ENCODE results near the gene MYRFL. TPM values are rescaled to one million over a fixed set of nuclear protein-coding genes. Genes with fewer than 3 reads are reported as not detected.

Gene MYRFL
- total RNA-seq, 1 experiment from 2014 or later: not detected

- H3F3A ChIP-seq (ENCODE audit: insufficient read depth, low read depth): no peaks in the 10 kb centered on the region
- no peak overlapping the region for H3K4me3 ChIP-seq
- no peak overlapping the region for H3K4me2 ChIP-seq
- no peaks in the 10 kb centered on the region for H3K27me3 ChIP-seq (ENCODE audit: insufficient read depth, low read depth)
- intact Hi-C loops (cut with micrococcal nuclease; ENCODE audit: unreplicated experiment): no loop called here
- H2AFZ ChIP-seq: no peak overlapping the region
- H3K9me2 ChIP-seq (ENCODE audit: insufficient read depth): no peaks in the 10 kb centered on the region
- no peak overlapping the region for H3K27ac ChIP-seq
- no peaks in the 10 kb centered on the region for H3K36me3 ChIP-seq (ENCODE audit: low read depth)
- no TSS peak for BruUV-seq (replicated peaks)
- POLR2A ChIA-PET (ENCODE audit: unreplicated experiment): no interaction called here
- no peak for TF ChIP-seq EZH2 (IDR thresholded peaks at IDR 0.05; ENCODE audit: low read depth)
- TF ChIP-seq CTCF (conservative IDR thresholded peaks at IDR 0.05): no peak
- DNase-seq: no peak
- H3K79me2 ChIP-seq (ENCODE audit: low read depth): no peaks in the 10 kb centered on the region
- H3K9me3 ChIP-seq (ENCODE audit: insufficient read depth, low read depth): 0 out of 2 replicates have a peak, but pooled peaks cover 5% of the 10 kb centered on the region
- no peaks in the 10 kb centered on the region for H4K20me1 ChIP-seq (ENCODE audit: insufficient read depth)
- peaks cover 21% of the 10 kb centered on the region for H3K4me1 ChIP-seq (replicated peaks; ENCODE audit: insufficient read depth)
- CTCF ChIA-PET: no interaction called here
Measured at GRCh38 chr12:69934011-69934410, 109.0 kb downstream of the MYRFL start.

GRCh38 chr12:69935651-69936100, 110.6 kb downstream of the MYRFL start:
- Histone ChIP-seq H3K4me2 (peak overlapping the region; percentile 34), H3K4me1 (replicated peaks; ENCODE audit: insufficient read depth) (peaks cover 21% of the 10 kb centered on the region), H3K79me2 (ENCODE audit: low read depth) (no peaks in the 10 kb centered on the region), H3K9me2 (ENCODE audit: insufficient read depth) (no peaks in the 10 kb centered on the region), H3F3A (ENCODE audit: insufficient read depth, low read depth) (no peaks in the 10 kb centered on the region), H3K27ac (peak overlapping the region; percentile 24; the same call in 1 of the 2 replicates), H2AFZ (no peak overlapping the region), H3K36me3 (ENCODE audit: low read depth) (no peaks in the 10 kb centered on the region), H3K4me3 (no peak overlapping the region), H3K9me3 (ENCODE audit: insufficient read depth, low read depth) (0 out of 2 replicates have a peak, but pooled peaks cover 5% of the 10 kb centered on the region), H4K20me1 (ENCODE audit: insufficient read depth) (no peaks in the 10 kb centered on the region), H3K27me3 (ENCODE audit: insufficient read depth, low read depth) (no peaks in the 10 kb centered on the region)
- TF ChIP-seq CTCF (conservative IDR thresholded peaks at IDR 0.05) (no peak), EZH2 (IDR thresholded peaks at IDR 0.05; ENCODE audit: low read depth) (no peak)
- intact Hi-C loops (cut with micrococcal nuclease; ENCODE audit: unreplicated experiment): loop anchor here (2.0 to 5.0 kb wide), 2 partner anchors 31 to 112 kb away; no protein-coding TSS in a partner anchor
- no TSS peak for BruUV-seq (replicated peaks)
- ChIA-PET CTCF (no interaction called here), POLR2A (ENCODE audit: unreplicated experiment) (no interaction called here)
- DNase-seq: peak in 1 of 2 experiments; percentile 5

GRCh38 chr12:69936214-69936731, 111.2 kb downstream of the MYRFL start:
- peak overlapping the region; percentile 34 for H3K4me2 ChIP-seq
- H3K36me3 ChIP-seq (ENCODE audit: low read depth): no peaks in the 10 kb centered on the region
- H3K9me2 ChIP-seq (ENCODE audit: insufficient read depth): no peaks in the 10 kb centered on the region
- DNase-seq: peak; percentile 67 to 81
- TF ChIP-seq EZH2 (IDR thresholded peaks at IDR 0.05; ENCODE audit: low read depth): no peak
- no peak for TF ChIP-seq CTCF (conservative IDR thresholded peaks at IDR 0.05)
- H3F3A ChIP-seq (ENCODE audit: insufficient read depth, low read depth): no peaks in the 10 kb centered on the region
- no peaks in the 10 kb centered on the region for H3K79me2 ChIP-seq (ENCODE audit: low read depth)
- peaks cover 21% of the 10 kb centered on the region for H3K4me1 ChIP-seq (replicated peaks; ENCODE audit: insufficient read depth)
- no peaks in the 10 kb centered on the region for H3K27me3 ChIP-seq (ENCODE audit: insufficient read depth, low read depth)
- no peak overlapping the region for H3K27ac ChIP-seq
- 0 out of 2 replicates have a peak overlapping the region, but pooled peaks have one; percentile 3 for H2AFZ ChIP-seq
- intact Hi-C loops (cut with micrococcal nuclease; ENCODE audit: unreplicated experiment): loop anchor here (2.0 to 5.0 kb wide), 2 partner anchors 31 to 111 kb away; no protein-coding TSS in a partner anchor
- H3K4me3 ChIP-seq: no peak overlapping the region
- POLR2A ChIA-PET (ENCODE audit: unreplicated experiment): interaction anchor here (0.6 kb wide), 1 partner anchor 757 kb away, joined by 4 read pairs; no protein-coding TSS in a partner anchor
- H3K9me3 ChIP-seq (ENCODE audit: insufficient read depth, low read depth): 0 out of 2 replicates have a peak, but pooled peaks cover 5% of the 10 kb centered on the region
- BruUV-seq (replicated peaks): no TSS peak
- CTCF ChIA-PET: no interaction called here
- no peaks in the 10 kb centered on the region for H4K20me1 ChIP-seq (ENCODE audit: insufficient read depth)
